Caco-2 (cell line): Measurements from ENCODE around the gene PSMG1. TPM values are rescaled to one million over a fixed set of nuclear protein-coding genes. Genes with fewer than 3 reads are reported as not detected.

Experiments
- BruUV-seq: library from RNA; stranded (reverse); fragments of 400-500 nt; replicated peaks from 2 replicates; lab custom pipeline; 2021; lab: Mats Ljungman, UMichigan
- CTCF ChIA-PET: fragments of 300-600 bp; sonication (Branson Sonifier 250); formaldehyde crosslinking; loops from one replicate; lab custom pipeline; 2022; ENCODE audit warnings: antibody characterized with exemption; lab: Charles Lee
- POLR2A ChIA-PET: fragments of 300-600 bp; sonication (Branson Sonifier 250); formaldehyde crosslinking; loops from one replicate; lab custom pipeline; 2022; ENCODE audit warnings: antibody characterized with exemption; lab: Charles Lee
- DNase-seq, 2 experiments: peaks; one replicate each; pipeline versions ENCODE4 v3.0.0 to v3.0.0-alpha.2; 2020 to 2022
- H3K27me3 ChIP-seq: replicated peaks from 2 replicates; pipeline ENCODE4 v1.6.0; 2011; ENCODE audit warnings: low read length; ENCODE audit not compliant: control insufficient read depth, insufficient read depth
- H3K36me3 ChIP-seq: 2 replicates; pipeline ENCODE4 v1.5.1; 2011; ENCODE audit warnings: low read length; ENCODE audit not compliant: control insufficient read depth, insufficient read depth
- H3K4me1 ChIP-seq: fragments of 250-450 bp; sonication (Bioruptor Pico); 2 replicates; pipeline ENCODE4 v1.5.1; 2020; ENCODE audit warnings: mild to moderate bottlenecking
- H3K4me3 ChIP-seq: 2 replicates; pipeline ENCODE4 v1.5.1; 2011; ENCODE audit warnings: low read depth, mild to moderate bottlenecking, control low read depth, low read length
- H3K9me3 ChIP-seq: fragments of 250-450 bp; sonication (Bioruptor Pico); 2 replicates; pipeline ENCODE4 v1.5.1; 2020; ENCODE audit warnings: mild to moderate bottlenecking, moderate library complexity
- H3K27ac Mint-ChIP-seq: one replicate; pipeline ENCODE4 v1.8.0; 2022; ENCODE audit warnings: mixed read lengths; ENCODE audit not compliant: unreplicated experiment
- H3K27me3 Mint-ChIP-seq: one replicate; pipeline ENCODE4 v1.8.0; 2022; ENCODE audit warnings: mixed read lengths; ENCODE audit not compliant: insufficient read depth, unreplicated experiment
- H3K36me3 Mint-ChIP-seq: one replicate; pipeline ENCODE4 v1.8.0; 2022; ENCODE audit warnings: mild to moderate bottlenecking, mixed read lengths; ENCODE audit not compliant: insufficient read depth, unreplicated experiment
- H3K4me1 Mint-ChIP-seq: one replicate; pipeline ENCODE4 v1.8.0; 2022; ENCODE audit warnings: low read depth, mixed read lengths; ENCODE audit not compliant: unreplicated experiment
- H3K4me3 Mint-ChIP-seq: one replicate; pipeline ENCODE4 v1.8.0; 2022; ENCODE audit warnings: mild to moderate bottlenecking, moderate library complexity, mixed read lengths; ENCODE audit not compliant: unreplicated experiment
- H3K9me3 Mint-ChIP-seq: one replicate; pipeline ENCODE4 v1.8.0; 2022; ENCODE audit warnings: mixed read lengths; ENCODE audit not compliant: unreplicated experiment
- CTCF ChIP-seq, 2 experiments: fragments of 200-600 bp in 1 of 2; IDR thresholded peaks; 1 replicate in 1 of 2; 2 replicates in 1 of 2; pipeline versions ENCODE4 v1.5.1 to v1.8.0; 2011 to 2022; ENCODE audit warnings: antibody characterized with exemption in 1 of 2, control low read depth in 1 of 2, inconsistent platforms in 1 of 2, low read depth in 1 of 2, low read length in 1 of 2, mild to moderate bottlenecking in 1 of 2, moderate library complexity in 1 of 2; ENCODE audit not compliant: insufficient read depth in 1 of 2, severe bottlenecking in 1 of 2, unreplicated experiment in 1 of 2
- intact Hi-C: fragments of 100-400 bp; cut with micrococcal nuclease; formaldehyde crosslinking; loops from one replicate; pipeline ENCODE4 v1.10.0; 2022; ENCODE audit not compliant: unreplicated experiment
- total RNA-seq: library from RNA; stranded (reverse); gene quantifications from 2 replicates; pipeline ENCODE4 v1.2.3, GENCODE V29; 2022

The PSMG1 gene
- total RNA-seq, 1 experiment from 2014 or later, result 86.2 TPM

DNA sequence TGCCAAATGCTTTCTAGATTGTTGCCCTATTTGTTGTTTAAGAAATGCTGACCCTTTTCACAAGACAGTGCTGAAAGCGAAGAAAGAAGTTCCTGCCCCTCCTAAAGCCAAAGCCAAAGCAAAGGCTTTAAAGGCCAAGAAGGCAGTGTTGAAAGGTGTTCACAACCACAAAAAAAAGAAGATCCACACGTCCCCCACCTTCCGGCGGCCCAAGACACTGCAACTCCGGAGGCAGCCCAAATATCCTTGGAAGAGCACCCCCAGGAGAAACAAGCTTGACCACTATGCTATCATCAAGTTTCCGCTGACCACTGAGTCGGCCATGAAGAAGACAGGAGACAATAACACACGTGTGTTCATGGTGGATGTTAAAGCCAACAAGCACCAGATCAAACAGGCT lies 55.7 kb downstream of the PSMG1 start:
- H3K4me3 Mint-ChIP-seq, result no peak overlapping the region

DNA sequence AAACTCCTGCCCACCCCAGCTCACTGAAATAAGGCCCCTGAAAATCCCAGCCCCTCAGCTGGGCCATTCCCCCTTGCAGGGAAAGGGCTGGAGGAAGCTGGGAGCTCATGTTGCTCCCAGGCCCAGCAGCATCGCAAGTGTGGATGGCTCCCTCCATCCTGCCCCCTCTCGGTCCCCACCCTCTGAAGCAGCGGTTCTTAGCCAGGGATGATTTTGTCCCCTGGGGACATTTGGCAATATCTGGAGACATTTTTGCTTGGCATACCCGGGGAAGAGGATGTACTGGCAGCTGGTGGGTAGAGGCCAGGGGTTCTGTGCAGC lies 56.8 kb downstream of the PSMG1 start:
- ChIA-PET CTCF (interaction anchor here (1.1 kb wide), 1 partner anchor 12 kb away, joined by 4 read pairs; no protein-coding TSS in a partner anchor), POLR2A (no interaction called here)
- no TSS peak for BruUV-seq
- no peaks in the 10 kb centered on the region for H3K9me3 Mint-ChIP-seq
- no peaks in the 10 kb centered on the region for H3K27me3 Mint-ChIP-seq
- Histone ChIP-seq H3K36me3 (no peaks in the 10 kb centered on the region), H3K9me3 (no peaks in the 10 kb centered on the region; the same call in 1 of the 2 replicates), H3K27me3 (no peaks in the 10 kb centered on the region), H3K4me3 (no peak overlapping the region), H3K4me1 (no peaks in the 10 kb centered on the region)
- TF ChIP-seq CTCF (IDR thresholded peaks at IDR 0.05; ENCODE audit: insufficient read depth in 1 of 2, low read depth in 1 of 2, low read length in 1 of 2, severe bottlenecking in 1 of 2, unreplicated experiment in 1 of 2), result no peak
- H3K36me3 Mint-ChIP-seq, result peaks cover 6% of the 10 kb centered on the region
- DNase-seq, result no peak
- H3K27ac Mint-ChIP-seq, result no peak overlapping the region
- peaks cover 7% of the 10 kb centered on the region for H3K4me1 Mint-ChIP-seq
- intact Hi-C loops, result loop anchor here (1.0 to 5.0 kb wide), 3 partner anchors 44 to 392 kb away; partner anchors contain the start of gene ETS2
- no peak overlapping the region for H3K4me3 Mint-ChIP-seq

More for the DNA sequence above, 55.7 kb downstream of the PSMG1 start:
- Mint-ChIP-seq H3K9me3 (no peaks in the 10 kb centered on the region), H3K27ac (no peak overlapping the region), H3K36me3 (peaks cover 6% of the 10 kb centered on the region), H3K4me1 (peaks cover 7% of the 10 kb centered on the region), H3K27me3 (no peaks in the 10 kb centered on the region)
- Histone ChIP-seq H3K27me3 (no peaks in the 10 kb centered on the region), H3K4me1 (no peaks in the 10 kb centered on the region), H3K36me3 (no peaks in the 10 kb centered on the region), H3K9me3 (no peaks in the 10 kb centered on the region; the same call in 1 of the 2 replicates), H3K4me3 (no peak overlapping the region)
- peak in 1 of 2 experiments; percentile 43 for DNase-seq
- TF ChIP-seq CTCF (IDR thresholded peaks at IDR 0.05; ENCODE audit: insufficient read depth in 1 of 2, low read depth in 1 of 2, low read length in 1 of 2, severe bottlenecking in 1 of 2, unreplicated experiment in 1 of 2), result peak in 1 of 2 experiments; percentile 3
- BruUV-seq, result no TSS peak
- CTCF ChIA-PET, result interaction anchor here (0.7 kb wide), 1 partner anchor 391 kb away, joined by 3 read pairs; no protein-coding TSS in a partner anchor
- POLR2A ChIA-PET, result no interaction called here
- intact Hi-C loops, result loop anchor here (5.0 kb wide), 1 partner anchor 45 kb away; no protein-coding TSS in a partner anchor

DNA sequence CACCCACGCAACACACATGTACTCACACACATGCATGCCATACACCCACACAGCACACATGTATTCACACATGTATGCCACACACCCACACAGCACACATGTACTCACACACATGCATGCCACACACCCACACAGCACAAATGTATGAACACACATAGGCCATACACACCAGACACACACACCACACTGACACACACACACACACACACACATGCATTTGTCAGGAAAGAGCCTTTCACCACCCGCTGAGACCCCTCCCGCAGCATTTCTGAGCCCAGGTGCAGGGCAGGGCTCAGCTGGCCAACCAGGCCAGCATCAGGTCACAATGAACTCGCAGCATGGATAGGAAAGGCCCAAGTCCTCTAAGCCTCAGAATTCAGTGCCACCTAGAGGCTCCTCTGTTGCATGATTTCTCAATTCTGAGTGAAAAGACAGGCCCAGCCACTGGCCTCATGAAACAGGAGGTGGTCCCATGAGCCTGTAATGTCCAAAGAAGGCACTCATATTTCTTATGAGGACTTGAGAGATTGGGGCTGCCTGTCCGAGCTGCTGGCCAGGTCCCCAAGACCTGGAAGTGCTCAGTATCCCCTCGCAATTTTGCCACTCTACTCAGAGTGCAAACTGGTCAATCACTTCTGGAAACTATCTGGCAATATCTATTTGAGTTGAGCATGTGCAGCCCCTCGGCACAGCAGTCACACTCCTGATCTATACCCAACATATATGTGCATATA lies 57.3 kb downstream of the PSMG1 start:
- Mint-ChIP-seq H3K9me3 (no peaks in the 10 kb centered on the region), H3K4me1 (peaks cover 7% of the 10 kb centered on the region), H3K4me3 (no peak overlapping the region), H3K27me3 (no peaks in the 10 kb centered on the region), H3K36me3 (peaks cover 6% of the 10 kb centered on the region), H3K27ac (no peak overlapping the region)
- Histone ChIP-seq H3K9me3 (no peaks in the 10 kb centered on the region; the same call in 1 of the 2 replicates), H3K4me3 (no peak overlapping the region), H3K36me3 (no peaks in the 10 kb centered on the region), H3K27me3 (no peaks in the 10 kb centered on the region), H3K4me1 (no peaks in the 10 kb centered on the region)
- DNase-seq, result peak; percentile 57 to 66
- ChIA-PET CTCF (interaction anchor here (0.6 to 1.1 kb wide), 2 partner anchors 12 to 208 kb away, joined by 3 to 4 read pairs; no protein-coding TSS in a partner anchor), POLR2A (no interaction called here)
- intact Hi-C loops, result loop anchor here (1.0 to 5.0 kb wide), 3 partner anchors 44 to 392 kb away; partner anchors contain the start of gene ETS2
- peak; percentile 44 to 68 for TF ChIP-seq CTCF (IDR thresholded peaks at IDR 0.05; ENCODE audit: insufficient read depth in 1 of 2, low read depth in 1 of 2, low read length in 1 of 2, severe bottlenecking in 1 of 2, unreplicated experiment in 1 of 2)
- BruUV-seq, result no TSS peak

Other genes with a start within 250 kb of the PSMG1 start
- gene BRWD1, start 130.2 kb upstream of the PSMG1 start, total RNA-seq, result 37.1 and 42.2 TPM in 2 replicates
- 386 and 391 TPM in 2 replicates for gene HMGN1, start 165.6 kb upstream of the PSMG1 start, total RNA-seq